ENCODE results near the gene ARHGAP11A.

GRCh38 chr15:32657198-32657883 lies 42.0 kb downstream of the ARHGAP11A start:
- TF ChIP-seq BCL6 (CRISPR knock-in tag; IDR thresholded peaks at IDR 0.05) (no peak), CTCF (CRISPR knock-in tag; IDR thresholded peaks at IDR 0.05) (no peak), ZBTB20 (CRISPR knock-in tag; IDR thresholded peaks at IDR 0.05; ENCODE audit: borderline replicate concordance, low read depth) (no peak), JUNB (CRISPR knock-in tag; IDR thresholded peaks at IDR 0.05; ENCODE audit: borderline replicate concordance) (no peak), ATF2 (CRISPR knock-in tag; IDR thresholded peaks at IDR 0.05) (no peak), ZNF274 (CRISPR knock-in tag; IDR thresholded peaks at IDR 0.05) (no peak), SP2 (CRISPR knock-in tag; IDR thresholded peaks at IDR 0.05) (no peak), NR1H2 (CRISPR knock-in tag; IDR thresholded peaks at IDR 0.05; ENCODE audit: borderline replicate concordance, low read depth) (no peak), SYNCRIP (IDR thresholded peaks at IDR 0.05; ENCODE audit: insufficient read depth, low read depth, low read length) (no peak), POLR2A (IDR thresholded peaks at IDR 0.05; ENCODE audit: insufficient read depth in 1 of 2, low read depth in 2 of 2, low read length in 2 of 2) (no peak), ZNF614 (CRISPR knock-in tag; IDR thresholded peaks at IDR 0.05; ENCODE audit: borderline replicate concordance) (no peak), YY1 (IDR thresholded peaks at IDR 0.05; ENCODE audit: insufficient read depth, insufficient replicate concordance, low read depth, low read length) (no peak)
- TF ChIP-seq, protein P1, sequence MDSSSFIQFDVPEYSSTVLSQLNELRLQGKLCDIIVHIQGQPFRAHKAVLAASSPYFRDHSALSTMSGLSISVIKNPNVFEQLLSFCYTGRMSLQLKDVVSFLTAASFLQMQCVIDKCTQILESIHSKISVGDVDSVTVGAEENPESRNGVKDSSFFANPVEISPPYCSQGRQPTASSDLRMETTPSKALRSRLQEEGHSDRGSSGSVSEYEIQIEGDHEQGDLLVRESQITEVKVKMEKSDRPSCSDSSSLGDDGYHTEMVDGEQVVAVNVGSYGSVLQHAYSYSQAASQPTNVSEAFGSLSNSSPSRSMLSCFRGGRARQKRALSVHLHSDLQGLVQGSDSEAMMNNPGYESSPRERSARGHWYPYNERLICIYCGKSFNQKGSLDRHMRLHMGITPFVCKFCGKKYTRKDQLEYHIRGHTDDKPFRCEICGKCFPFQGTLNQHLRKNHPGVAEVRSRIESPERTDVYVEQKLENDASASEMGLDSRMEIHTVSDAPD (CRISPR knock-in tag; IDR thresholded peaks at IDR 0.05), result no peak

All from HepG2 (cell line).